Measurements from ENCODE around the gene ACOT6.

DNA sequence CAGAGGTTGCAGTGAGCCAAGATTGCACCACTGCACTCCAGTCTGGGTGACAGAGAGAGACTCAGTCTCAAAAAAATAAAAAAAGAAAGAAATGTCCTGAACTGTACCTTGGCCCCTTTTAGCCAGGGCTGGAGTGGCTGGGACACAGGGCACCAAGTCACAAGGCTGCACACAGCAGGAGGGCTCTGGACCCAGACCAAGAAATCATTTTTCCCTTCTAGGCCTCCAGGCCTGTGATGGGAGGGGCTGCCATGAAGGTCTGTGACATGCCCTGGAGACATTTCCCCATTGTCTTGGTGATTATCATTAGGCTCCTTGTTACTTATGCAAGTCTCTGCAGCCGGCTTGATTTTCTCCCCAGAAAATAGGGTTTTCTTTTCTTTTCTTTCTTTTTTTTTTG, 5.1 kb upstream of the ACOT6 start:
- no peak for TF ChIP-seq ARNT (IDR thresholded peaks at IDR 0.05)
- no peak for TF ChIP-seq HDGF (IDR thresholded peaks at IDR 0.05; ENCODE audit: borderline replicate concordance)
- TF ChIP-seq SP1 (IDR thresholded peaks at IDR 0.05) = no peak
- TF ChIP-seq NFRKB (IDR thresholded peaks at IDR 0.05) = no peak
- TF ChIP-seq BHLHE40 (IDR thresholded peaks at IDR 0.05; ENCODE audit: borderline replicate concordance) = no peak
- no peak for TF ChIP-seq PKNOX1 (IDR thresholded peaks at IDR 0.05)
- no peak for TF ChIP-seq FOXK2 (IDR thresholded peaks at IDR 0.05)
- TF ChIP-seq ZNF384 (IDR thresholded peaks at IDR 0.05) = no peak
- no peak for TF ChIP-seq ELF4 (IDR thresholded peaks at IDR 0.05)
- TF ChIP-seq FOXA1 (IDR thresholded peaks at IDR 0.05) = no peak
- TF ChIP-seq TARDBP (IDR thresholded peaks at IDR 0.05) = no peak
- no peak for TF ChIP-seq SUZ12 (IDR thresholded peaks at IDR 0.05)
- TF ChIP-seq LEF1 (IDR thresholded peaks at IDR 0.05; ENCODE audit: borderline replicate concordance) = no peak
- no peak for TF ChIP-seq FOXM1 (IDR thresholded peaks at IDR 0.05; ENCODE audit: borderline replicate concordance)

All from HEK293T (cell line).